Gastroesophageal sphincter (tissue), 4 donors: ENCODE data around the gene CEP68. TPM values are rescaled to one million over a fixed set of nuclear protein-coding genes. Genes with fewer than 3 reads are reported as not detected.

Experiments
- ATAC-seq: fragments of 150-250 bp; one replicate; pipeline ENCODE4 v1.9.1; 2016; ENCODE audit warnings: mild to moderate bottlenecking, moderate library complexity
- H3K27ac ChIP-seq, 4 donors: fragments of 200-600 bp; sonication (generic) in 3 of 4; 1 replicate in 3 of 4; 2 replicates in 1 of 4; pipeline ENCODE4 v1.5.1; 2016 to 2019
- H3K27me3 ChIP-seq: fragments of 200-600 bp; sonication (generic); one replicate; pipeline ENCODE4 v1.5.1; 2019
- H3K36me3 ChIP-seq, 2 donors: fragments of 200-600 bp; sonication (generic); one replicate each; pipeline ENCODE4 v1.5.1; 2019; ENCODE audit warnings: control low read depth in 1 of 2
- H3K4me1 ChIP-seq, 3 donors: fragments of 200-600 bp; sonication (generic); 1 replicate in 2 of 3; 2 replicates in 1 of 3; pipeline ENCODE4 v1.5.1; 2016 to 2019; ENCODE audit warnings: control low read depth in 2 of 3
- H3K4me3 ChIP-seq, 2 donors: fragments of 200-600 bp; sonication (generic); one replicate each; pipeline ENCODE4 v1.5.1; 2019; ENCODE audit warnings: mild to moderate bottlenecking in 1 of 2, moderate library complexity in 1 of 2
- H3K9me3 ChIP-seq, 3 donors: fragments of 200-600 bp; sonication (generic); one replicate each; pipeline ENCODE4 v1.5.1; 2017 to 2019; ENCODE audit warnings: control low read depth in 2 of 3
- CTCF ChIP-seq, 4 experiments: fragments of 200-600 bp in 2 of 4; fragments of 450-650 bp in 2 of 4; sonication (generic) in 1 of 4; IDR thresholded peaks; one replicate each; pipeline ENCODE4 v1.5.1; 2017 to 2019; ENCODE audit warnings: antibody characterized with exemption in 4 of 4, mild to moderate bottlenecking in 2 of 4, moderate library complexity in 2 of 4
- EP300 ChIP-seq: sonication (generic); formaldehyde crosslinking; IDR thresholded peaks from one replicate; pipeline ENCODE4 v1.6.1; 2017; ENCODE audit warnings: antibody characterized with exemption, mild to moderate bottlenecking
- POLR2A ChIP-seq, 2 donors: fragments of 450-650 bp; IDR thresholded peaks; one replicate each; pipeline ENCODE4 v1.6.1; 2017; ENCODE audit warnings: antibody characterized with exemption in 2 of 2, mild to moderate bottlenecking in 2 of 2, moderate library complexity in 1 of 2
- POLR2AphosphoS5 ChIP-seq: sonication (generic); formaldehyde crosslinking; IDR thresholded peaks from one replicate; pipeline ENCODE4 v1.6.1; 2017; ENCODE audit warnings: antibody characterized with exemption
- WGBS, 2 donors: methylation state at CpG; one replicate each; pipeline ENCODE4 v1.1.5; 2018; ENCODE audit warnings: low coverage in 1 of 2; 5-methylcytosine and 5-hydroxymethylcytosine counted together
- total RNA-seq, 4 donors: library from RNA; depleted of rRNA; stranded (reverse); fragments of >200 nt; gene quantifications; one replicate each; pipeline ENCODE4 v1.1.0, GENCODE V29; 2016

CEP68 gene
- 10 to 100 TPM; 26.3 to 48.9 (median 30.3) TPM for total RNA-seq

- Histone ChIP-seq H3K9me3 (no peaks in the 10 kb centered on the region), H3K27ac (peak within 1 kb of the TSS; percentile 57 to 94 (median 92)), H3K4me3 (peak within 1 kb of the TSS; percentile 53 to 91), H3K27me3 (no peaks in the 10 kb centered on the region), H3K36me3 (no peaks in the 10 kb centered on the region), H3K4me1 (peaks cover 0 to 52% (median 9%) of the 10 kb centered on the region in 3 donors)
- ATAC-seq = peak; percentile 98
- TF ChIP-seq CTCF (IDR thresholded peaks at IDR 0.05) (peak in 2 of 4 experiments; percentile 26 to 28), POLR2AphosphoS5 (peak; percentile 82), EP300 (no peak), POLR2A (IDR thresholded peaks at IDR 0.05) (peak; percentile 84 to 87)
- 0% methylated on average over 4 to 7 of the region's 99 CpGs for WGBS, 2 donors
Measured at GRCh38 chr2:65056215-65057053, at the start of gene CEP68. CEP68 (plus strand) TSS chr2:65056416; CDS start chr2:65069445, 13,029 bp downstream.

- Histone ChIP-seq H3K36me3 (peaks cover 0 to 91% of the 10 kb centered on the region in 2 donors), H3K27me3 (no peaks in the 10 kb centered on the region), H3K4me1 (no peaks in the 10 kb centered on the region), H3K4me3 (no peak overlapping the region), H3K9me3 (no peaks in the 10 kb centered on the region), H3K27ac (no peak overlapping the region)
- 60 to 78% methylated on average over 1 of the region's 1 CpG for WGBS, 2 donors
- TF ChIP-seq POLR2AphosphoS5 = no peak
- TF ChIP-seq POLR2A (IDR thresholded peaks at IDR 0.05) = no peak
- no peak for TF ChIP-seq EP300
- ATAC-seq = no peak
Measured at GRCh38 chr2:65013776-65014175, 42.4 kb upstream of the CEP68 start.

GRCh38 chr2:65015731-65016130 is 40.5 kb upstream of the CEP68 start:
- H3K27me3 ChIP-seq = no peaks in the 10 kb centered on the region
- no peak for ATAC-seq
- peaks cover 0 to 93% of the 10 kb centered on the region in 2 donors for H3K36me3 ChIP-seq
- H3K4me1 ChIP-seq = no peaks in the 10 kb centered on the region
- 84 to 100% methylated on average over 1 to 4 of the region's 5 CpGs for WGBS, 2 donors
- H3K27ac ChIP-seq = no peak overlapping the region
- TF ChIP-seq POLR2AphosphoS5 (no peak), CTCF (IDR thresholded peaks at IDR 0.05) (no peak), EP300 (no peak), POLR2A (IDR thresholded peaks at IDR 0.05) (no peak)
- no peaks in the 10 kb centered on the region for H3K9me3 ChIP-seq
- H3K4me3 ChIP-seq = no peak overlapping the region

GRCh38 chr2:65016789-65017188 is 39.4 kb upstream of the CEP68 start:
- Histone ChIP-seq H3K27me3 (no peaks in the 10 kb centered on the region), H3K36me3 (peaks cover 0 to 93% of the 10 kb centered on the region in 2 donors), H3K4me1 (no peaks in the 10 kb centered on the region), H3K27ac (no peak overlapping the region), H3K4me3 (no peak overlapping the region), H3K9me3 (no peaks in the 10 kb centered on the region)
- WGBS, 2 donors = 93 to 100% methylated on average over 3 to 6 of the region's 6 CpGs
- TF ChIP-seq POLR2AphosphoS5 = no peak
- TF ChIP-seq CTCF (IDR thresholded peaks at IDR 0.05) = no peak
- no peak for TF ChIP-seq POLR2A (IDR thresholded peaks at IDR 0.05)
- TF ChIP-seq EP300 = no peak
- no peak for ATAC-seq

GRCh38 chr2:65017335-65017734 is 38.9 kb upstream of the CEP68 start:
- TF ChIP-seq CTCF (IDR thresholded peaks at IDR 0.05) (peak in 1 of 4 experiments; percentile 39), POLR2A (IDR thresholded peaks at IDR 0.05) (no peak)
- Histone ChIP-seq H3K4me3 (no peak overlapping the region), H3K27ac (peak overlapping the region in 1 of 4 donors; percentile 11), H3K9me3 (no peaks in the 10 kb centered on the region), H3K36me3 (peaks cover 0 to 93% of the 10 kb centered on the region in 2 donors), H3K27me3 (no peaks in the 10 kb centered on the region), H3K4me1 (no peaks in the 10 kb centered on the region)
- 47 to 71% methylated on average over 4 of the region's 4 CpGs for WGBS, 2 donors
- ATAC-seq = no peak
